Right renal cortex interstitium (tissue), 3 donors: Measurements from ENCODE around the gene RBP3. TPM values are rescaled to one million over a fixed set of nuclear protein-coding genes. Genes with fewer than 3 reads are reported as not detected.
"Not testable (repeated sequence)": the region's sequence is repeated elsewhere in the genome, so short reads cannot be mapped to it uniquely, and the experiment has no call there.

Experiments
- DNase-seq, 3 donors: peaks; one replicate each; pipeline ENCODE4 v3.0.0-alpha.2; 2013; ENCODE audit warnings: low read depth in 3 of 3, low spot score in 2 of 3
- polyA plus RNA-seq, 3 donors: library from polyadenylated mRNA; unstranded; fragments of 120-200 nt; gene quantifications; one replicate each; pipeline ENCODE4 v1.2.1, GENCODE V29; 2013; ENCODE audit not compliant: insufficient read length in 3 of 3

The RBP3 gene
- polyA plus RNA-seq, 3 donors: 0.08 to 0.15 (median 0.15) TPM

DNA sequence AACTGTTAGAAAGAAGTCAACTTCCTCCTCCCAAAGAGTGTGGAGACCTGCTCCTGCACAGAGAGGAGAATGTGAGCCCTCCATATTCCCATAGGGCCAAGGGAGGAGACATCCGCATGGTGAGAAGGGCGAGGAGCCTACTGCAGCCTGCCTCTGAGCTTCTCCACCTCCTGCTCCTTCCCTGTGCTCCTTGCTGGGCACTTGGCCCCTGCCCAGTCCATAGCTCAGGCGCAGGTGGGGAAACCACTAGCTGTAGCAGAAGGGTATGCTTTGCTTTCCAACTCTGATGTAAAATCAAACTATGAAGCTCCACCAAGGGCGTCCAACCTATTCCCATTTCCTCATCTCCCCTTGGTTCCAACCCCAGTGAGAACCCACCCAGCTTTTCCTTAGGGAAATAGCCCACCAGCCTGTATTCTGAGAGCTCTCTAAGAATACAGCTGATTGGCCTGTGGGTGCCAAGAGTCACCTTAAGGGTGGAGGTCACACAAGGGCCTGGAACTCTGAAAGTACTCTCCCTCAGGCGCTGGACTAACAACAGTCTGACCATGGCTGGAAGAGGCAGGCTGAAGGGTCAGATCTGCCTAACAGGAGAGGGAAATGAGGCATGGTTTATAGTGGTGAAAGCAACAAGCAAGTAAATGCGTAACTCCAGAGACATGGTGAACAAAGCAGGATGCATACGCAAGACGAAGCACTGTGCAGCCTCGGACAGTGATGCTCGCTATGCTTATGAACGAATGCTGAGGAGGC, 22.0 kb downstream of the RBP3 start:
- no peak for DNase-seq

DNA sequence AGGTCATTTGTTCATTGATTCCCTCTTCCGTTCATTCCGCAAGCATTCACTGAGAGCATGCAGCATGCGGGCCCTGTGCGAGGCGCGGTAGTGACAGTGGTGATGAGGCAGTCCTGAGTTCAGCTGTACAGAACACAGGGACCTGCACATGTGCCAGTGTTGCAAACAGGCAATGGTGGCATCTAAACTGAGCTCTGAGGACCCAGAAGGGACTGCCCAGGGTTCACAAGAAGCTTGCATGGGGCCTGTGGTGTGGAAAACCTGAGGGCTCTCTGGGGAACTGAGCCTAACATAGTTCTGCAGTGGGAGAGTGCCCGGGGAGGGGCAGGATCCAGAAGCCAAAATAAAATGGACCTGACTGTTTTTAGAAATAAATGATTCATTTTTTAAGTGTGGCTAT, 22.7 kb downstream of the RBP3 start:
- no peak for DNase-seq

DNA sequence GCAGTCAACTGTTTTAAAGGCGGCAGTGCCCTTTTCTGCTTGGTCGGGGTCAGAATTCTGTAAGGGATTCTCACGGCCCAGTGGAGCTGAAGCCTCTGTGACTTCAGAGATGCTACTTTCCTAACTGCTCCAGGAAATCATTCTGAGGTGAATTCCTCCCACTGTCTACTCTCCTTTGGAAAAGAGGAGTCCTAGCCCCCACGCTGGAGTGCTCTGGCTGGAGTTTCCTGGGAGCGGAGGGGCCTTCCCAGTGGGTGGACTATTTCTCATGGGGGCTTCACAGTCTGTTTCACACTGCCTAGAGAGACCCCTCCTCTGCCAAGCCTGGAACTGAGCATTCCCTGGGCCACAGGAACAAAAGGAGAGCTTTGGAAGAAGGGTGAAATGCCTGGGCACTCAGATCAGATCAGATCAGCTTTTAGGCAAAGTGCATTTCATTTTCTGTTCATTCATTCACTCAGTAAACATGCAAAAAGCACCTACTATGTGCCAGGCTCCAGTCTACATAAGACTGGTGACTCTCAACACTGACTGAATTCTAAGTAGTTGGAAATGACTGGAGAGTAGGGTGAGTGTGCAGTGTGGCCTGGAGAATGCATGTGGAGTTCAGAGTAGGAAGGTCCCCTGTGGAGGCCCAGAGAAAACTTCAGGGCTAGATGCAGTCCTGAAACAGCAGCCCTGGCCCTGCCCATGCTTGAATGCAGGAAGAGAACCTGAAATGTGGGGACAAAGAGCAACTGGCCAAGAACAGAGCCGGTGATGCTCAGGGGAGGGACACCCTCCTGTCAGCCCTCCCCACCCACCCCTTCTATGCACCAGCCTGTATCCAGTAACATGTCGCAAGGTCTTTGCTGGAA, 23.7 kb downstream of the RBP3 start:
- no peak for DNase-seq

DNA sequence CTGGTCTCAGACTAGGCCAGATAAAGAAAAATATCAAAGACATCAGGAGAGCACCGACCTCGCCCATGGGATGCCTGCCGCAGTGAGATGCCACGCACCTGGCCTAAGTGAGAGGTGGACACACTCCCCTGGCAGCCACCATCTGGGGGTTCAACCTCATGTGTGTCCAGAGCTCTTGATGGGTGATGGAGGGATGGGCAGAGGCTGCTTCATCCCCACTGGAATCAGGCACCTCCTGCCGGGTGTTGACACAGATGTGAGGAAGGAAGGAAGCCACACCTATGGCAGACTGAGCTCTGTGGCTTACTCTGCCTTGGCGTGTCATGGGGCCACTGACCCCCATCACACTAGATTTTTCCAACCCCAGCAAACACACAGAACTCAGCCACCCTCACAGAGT, 24.6 kb downstream of the RBP3 start:
- DNase-seq: no peak

DNA sequence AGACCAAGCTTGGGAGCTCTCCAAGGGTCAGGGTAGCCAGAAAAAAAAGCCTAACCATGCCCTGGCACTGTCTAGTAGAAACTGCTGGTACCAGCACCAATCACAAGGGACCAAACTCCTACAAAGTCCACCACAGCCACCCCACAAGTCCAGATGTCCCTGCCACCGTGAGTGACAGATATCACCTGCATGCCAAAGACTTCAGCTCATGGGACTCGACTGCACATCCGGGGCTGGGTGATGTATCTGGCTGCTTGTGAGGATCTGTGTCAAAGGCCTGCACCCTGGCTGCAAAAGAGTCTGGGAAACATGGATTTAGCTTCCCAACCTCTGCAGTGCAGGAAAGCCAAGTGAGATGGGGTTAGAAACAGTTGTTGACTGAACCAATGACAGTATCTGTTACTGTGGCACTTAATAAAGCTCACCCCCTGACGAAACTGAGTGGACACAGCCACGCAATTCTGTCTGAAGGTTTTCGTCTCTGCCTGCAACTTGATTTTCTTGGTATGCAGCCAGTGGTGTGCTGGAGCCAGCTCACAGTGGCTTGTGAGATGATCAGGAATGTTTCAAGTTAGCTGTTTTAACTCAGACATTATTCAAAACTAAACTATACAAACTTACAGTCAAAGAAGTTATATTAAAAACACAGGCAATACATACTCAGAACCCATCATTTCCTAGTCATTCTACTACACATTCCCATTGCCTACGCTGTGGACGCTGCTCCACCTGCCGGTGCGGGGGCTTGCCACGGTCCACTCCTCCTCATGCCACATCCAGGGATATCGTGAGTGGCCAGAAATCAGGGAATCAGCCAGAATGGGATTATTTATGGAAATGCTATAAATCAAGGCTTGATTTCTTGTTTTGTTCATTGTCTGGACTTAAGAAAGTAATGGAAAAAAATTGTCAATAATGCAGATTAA, 26.7 kb downstream of the RBP3 start:
- no peak for DNase-seq

DNA sequence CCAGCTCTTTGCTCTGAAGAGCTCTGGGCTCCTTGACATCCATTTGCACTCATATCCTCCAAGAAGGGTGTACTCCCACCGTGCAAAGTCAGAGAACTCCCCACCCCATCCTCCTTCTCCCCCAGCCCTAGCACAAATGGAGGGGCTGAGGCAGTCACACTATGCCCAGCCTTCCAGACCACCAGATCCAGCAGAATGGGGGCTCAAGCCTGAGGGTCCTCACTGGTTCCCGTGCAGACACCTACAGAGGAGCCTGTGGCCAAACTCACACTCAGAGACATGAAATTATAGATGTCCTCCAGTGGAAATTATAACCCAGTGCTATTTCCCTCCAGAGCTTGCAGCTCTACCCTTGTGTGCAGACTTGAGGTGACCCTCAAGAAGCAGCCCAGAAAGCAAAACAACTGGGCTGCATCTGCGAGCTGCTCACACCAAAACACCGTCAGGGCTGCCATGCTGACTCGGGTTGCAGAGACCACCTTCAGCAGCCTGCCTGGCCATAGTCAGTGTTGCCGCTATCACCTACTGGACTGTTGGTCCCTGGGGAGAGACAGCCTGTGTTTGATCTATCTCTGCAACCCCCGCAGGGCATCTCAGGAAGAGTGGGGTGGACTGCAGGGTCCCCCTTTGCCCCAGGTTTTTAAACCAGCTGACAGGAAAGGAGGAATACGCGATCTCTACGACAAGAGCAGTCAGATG, 28.5 kb downstream of the RBP3 start:
- DNase-seq: no peak

- DNase-seq: no peak
Measured at GRCh38 chr10:47378183-47378510, 30.0 kb downstream of the RBP3 start.

DNA sequence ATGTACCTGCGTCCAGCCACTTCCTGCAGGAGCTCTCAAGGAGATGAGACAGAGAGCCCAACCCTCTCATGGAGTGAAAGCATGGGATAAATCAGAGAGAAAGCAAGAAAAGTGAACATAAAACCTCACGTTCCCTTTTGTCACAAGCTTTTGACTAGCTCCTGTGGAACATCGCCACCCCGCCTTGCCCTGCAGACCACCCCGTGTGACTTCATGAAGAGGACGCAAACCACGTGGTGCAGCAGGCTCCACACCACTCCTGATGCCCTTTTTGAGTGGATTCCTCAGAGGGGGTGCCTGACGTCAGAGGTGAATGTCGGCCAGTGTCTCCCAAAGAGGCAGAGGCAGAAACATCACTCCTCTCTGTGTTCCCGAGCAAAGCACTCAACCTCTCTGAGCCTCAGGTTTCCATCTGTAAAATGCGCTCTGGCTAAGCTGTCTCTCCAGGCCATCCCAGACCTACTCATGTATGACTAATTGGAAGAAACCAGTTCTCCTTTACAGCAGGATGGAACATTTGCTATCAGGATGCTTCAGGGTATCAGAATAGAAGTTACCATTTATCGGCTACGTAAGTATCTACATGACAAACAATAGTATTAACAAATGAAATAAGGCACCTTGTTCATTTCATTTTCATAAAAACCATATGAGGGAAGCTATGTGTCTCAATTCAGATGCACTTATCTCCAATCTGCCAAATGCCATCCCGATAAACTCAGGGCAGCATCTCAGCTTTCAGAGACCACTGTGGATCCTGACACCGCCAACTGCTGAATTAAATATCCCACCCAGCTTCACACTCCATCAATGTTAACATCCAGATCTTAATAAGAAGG, 30.7 kb downstream of the RBP3 start:
- DNase-seq: no peak

DNA sequence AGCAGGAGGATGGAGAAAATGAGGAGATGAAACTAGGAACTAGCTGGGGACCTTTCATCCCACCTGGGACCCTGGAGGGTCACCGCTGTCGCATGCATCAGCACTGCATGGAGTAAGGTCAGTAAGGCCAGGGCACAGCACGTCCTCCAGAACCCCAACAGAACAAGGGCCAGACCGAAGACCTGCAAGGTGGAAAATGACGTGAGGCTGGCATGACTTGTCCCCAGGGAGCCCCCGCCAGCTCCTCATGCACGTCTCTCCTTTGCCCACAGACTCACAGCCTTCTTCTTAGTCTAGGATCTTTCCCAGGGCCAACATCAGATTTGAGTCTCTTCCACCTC, 31.3 kb downstream of the RBP3 start:
- DNase-seq: no peak

GRCh38 chr10:47379901-47380300, 31.7 kb downstream of the RBP3 start:
- no peak for DNase-seq

DNA sequence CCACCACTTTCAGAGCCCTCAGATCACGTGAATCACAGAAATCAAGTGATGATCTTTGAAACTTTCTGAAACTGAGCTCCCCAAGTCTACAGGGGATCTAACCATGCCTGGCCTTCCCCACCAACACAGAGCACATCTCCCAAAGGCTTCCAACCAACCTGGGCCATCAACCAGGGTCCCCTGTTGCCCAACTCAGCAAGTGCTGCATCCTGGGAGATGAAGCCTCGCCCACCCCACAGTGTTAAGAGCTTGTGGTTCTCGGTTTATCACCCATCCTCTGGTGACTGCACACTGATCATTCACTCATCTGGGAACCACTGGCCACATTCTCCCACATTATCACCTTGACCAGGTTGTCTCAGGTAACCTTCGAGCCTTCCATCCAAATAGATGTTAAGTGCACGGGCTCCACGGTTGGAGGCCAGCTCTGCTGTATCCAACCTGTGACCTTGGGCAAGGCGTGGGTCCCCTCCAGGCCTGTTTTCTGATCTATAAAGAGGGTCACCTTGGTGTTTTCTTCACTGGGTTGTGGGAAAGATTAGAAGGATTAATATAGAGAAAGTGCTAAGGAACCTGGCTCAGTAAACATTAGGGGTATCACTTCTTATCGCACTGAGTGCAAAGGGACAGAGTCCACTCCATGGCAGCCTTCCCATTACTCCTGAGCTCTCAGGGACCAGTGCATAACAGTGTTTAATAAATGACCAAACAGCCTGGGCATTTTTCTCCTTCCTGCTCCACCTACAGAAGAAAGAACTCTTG, 32.4 kb downstream of the RBP3 start:
- no peak for DNase-seq

GRCh38 chr10:47381103-47381395, 32.9 kb downstream of the RBP3 start:
- DNase-seq: no peak

DNA sequence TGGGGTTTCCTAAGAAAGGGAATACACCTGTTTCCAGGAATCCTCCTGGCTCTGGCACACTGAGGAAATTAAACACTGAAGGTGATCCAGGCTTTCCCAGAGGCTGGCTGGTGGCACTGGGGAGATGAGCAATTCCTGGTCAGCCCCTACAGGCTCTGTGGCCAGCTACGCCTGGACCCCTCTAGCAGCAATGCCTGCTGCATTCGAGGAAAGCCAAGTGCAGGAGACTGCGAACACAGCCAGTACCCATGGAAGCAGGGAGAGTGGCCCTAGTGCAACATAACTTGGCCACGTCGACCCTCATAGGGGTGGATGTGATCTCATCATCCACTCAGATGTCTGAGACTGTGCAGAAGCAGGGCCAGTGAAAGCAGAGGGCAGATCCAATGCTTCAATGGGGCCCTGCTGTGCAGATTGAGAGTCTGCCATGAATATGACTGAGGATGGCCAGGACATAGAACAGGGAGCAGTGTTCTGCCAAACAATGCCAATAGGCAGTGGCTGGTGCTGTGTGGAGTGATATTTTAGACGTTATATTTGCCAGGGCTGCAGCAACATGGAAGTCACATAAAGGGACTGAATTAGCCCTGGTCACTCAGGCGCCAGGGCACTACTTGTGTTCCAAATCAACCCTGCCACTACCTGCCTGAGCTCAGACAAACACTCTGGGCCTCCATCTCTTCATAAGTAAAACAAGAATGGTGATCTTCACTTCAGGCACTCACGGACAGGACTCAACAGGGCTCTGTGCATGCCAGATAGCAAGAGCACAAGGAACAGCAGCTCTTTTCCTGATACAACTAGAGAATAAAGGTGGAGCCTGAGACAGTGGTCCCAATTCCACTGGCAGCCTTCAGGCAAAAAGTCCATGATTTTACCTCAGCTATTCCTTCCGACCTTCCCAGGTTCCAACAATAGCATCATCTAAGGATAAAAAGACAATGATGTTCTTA, 33.5 kb downstream of the RBP3 start:
- no peak for DNase-seq

DNA sequence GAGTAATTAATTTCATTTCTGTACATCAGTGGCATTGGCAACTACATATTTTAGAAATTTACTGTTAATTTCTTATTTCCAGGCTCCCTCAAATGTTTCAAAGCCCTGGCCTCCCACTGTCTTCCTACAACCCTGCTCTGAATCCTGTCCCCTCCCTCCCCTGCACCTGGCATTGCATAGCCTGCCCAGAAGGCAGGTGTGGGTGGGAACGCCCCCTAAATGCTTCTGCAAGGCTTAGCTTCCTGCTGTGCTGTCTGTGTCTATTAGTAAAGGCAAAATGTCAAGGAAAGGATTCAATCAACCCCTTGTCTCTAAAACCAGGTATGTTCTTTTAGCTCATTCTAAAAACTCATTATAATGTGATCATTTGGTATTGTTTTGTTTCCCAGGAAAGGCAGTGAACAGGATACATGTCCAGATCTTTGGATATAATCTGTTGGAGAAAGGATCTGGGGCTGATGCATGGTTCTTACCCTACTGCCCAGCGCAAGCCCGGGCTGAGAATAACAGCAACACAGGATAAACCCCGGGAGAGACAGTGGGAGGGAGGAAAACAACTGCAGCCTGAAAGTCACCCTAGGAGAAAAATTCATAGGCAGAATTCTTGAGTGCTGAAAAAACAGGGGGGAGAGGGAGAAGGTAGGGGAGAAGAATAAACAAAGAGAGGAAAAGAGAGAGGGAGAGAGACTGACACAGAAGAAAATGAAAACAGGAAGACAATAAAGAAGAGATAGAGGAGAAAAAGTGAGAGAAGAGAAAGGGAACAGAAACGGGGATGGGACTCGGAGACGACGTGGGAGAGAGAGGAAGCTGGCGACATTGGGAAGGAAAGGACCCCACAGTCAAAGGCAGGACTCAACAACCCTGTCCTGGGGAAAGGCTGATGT, 35.3 kb downstream of the RBP3 start:
- no peak for DNase-seq

DNA sequence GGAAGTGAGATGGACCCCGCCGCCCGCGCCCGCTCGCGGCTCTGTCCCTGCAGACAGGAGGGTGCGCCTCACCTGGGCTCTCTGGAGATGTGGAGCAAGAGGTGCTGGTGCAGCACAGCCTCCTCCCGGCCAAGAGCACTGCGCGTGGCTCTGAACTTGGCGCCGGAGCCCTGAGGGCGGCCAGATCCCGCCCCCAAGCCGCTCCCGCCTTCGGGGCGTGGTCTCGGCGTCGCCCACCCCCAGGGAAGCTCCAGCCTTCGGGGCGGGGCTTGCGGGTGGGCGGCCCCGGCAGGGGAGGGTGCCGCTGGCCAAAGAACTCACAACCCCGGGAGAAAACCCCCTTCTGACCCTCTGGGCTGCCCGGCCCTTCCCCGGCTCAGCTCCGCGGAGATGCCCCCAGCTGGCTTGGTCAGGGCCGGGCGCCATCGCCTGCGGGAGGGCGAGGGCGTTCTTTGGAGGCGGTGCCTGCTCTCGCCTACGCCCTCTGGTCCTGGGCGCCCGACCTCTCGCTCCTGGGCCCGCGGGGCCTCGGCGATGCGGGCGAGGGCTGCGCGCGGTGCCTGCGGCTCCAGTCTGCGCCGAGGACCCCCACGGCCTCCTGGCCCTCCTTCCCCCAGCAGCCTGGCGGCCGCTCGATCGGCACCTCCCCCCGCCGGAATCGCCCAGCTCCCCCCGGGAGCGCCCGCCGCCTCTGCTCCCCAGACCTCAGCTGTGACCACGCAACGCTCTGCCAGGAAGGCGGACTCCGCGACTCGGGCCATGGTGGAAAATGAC, 36.2 kb downstream of the RBP3 start, which contains the start of gene ZNF488:
Gene ZNF488 (minus strand): TSS at position 146 of the 774 bp plus-strand sequence. CDS start 15,464 bp downstream, outside the sequence.
- peak; percentile 57 to 73 (median 62) for DNase-seq

DNA sequence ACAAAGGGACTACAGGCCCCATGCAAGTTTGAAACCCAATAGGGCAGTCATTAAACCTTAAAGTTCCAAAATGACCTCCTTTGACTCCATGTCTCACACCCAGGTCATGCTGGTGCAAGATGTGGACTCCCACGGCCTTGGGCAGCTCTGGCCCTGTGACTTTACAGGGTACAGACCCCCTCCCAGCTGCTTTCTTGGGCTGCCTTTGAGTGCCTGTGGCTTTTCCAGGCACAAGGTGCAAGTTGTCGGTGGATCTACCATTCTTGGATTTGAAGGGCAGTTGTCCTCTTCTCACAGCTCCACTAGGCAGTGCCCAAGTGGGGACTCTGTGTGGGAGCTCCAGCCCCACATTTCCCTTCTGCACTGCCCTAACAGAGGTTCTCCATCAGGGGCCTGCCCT, 37.9 kb downstream of the RBP3 start:
- DNase-seq: not testable (repeated sequence)
